NT2/D1 (cell line): ENCODE measurements around the gene CDCP1.
"Not testable (repeated sequence)": the region's sequence is repeated elsewhere in the genome, so short reads cannot be mapped to it uniquely, and the experiment has no call there.

ENCODE experiments used
- DNase-seq: peaks from one replicate; pipeline ENCODE4 v3.0.0-alpha.2; 2011; ENCODE audit warnings: low read depth, low spot score
- H3K27me3 ChIP-seq: 2 replicates; pipeline ENCODE4 v1.6.0; 2011; ENCODE audit warnings: mild to moderate bottlenecking; ENCODE audit not compliant: insufficient read length, insufficient read depth
- H3K36me3 ChIP-seq: 2 replicates; pipeline ENCODE4 v1.6.1; 2011; ENCODE audit warnings: mild to moderate bottlenecking, low read length, mixed read lengths; ENCODE audit not compliant: insufficient read depth, insufficient read length
- H3K4me1 ChIP-seq: 2 replicates; pipeline ENCODE4 v1.5.1; 2011; ENCODE audit not compliant: insufficient read depth, insufficient read length
- H3K4me3 ChIP-seq: 2 replicates; pipeline ENCODE4 v1.5.1; 2011; ENCODE audit warnings: low read depth; ENCODE audit not compliant: insufficient read length
- H3K9ac ChIP-seq: 2 replicates; pipeline ENCODE4 v1.6.0; 2011; ENCODE audit warnings: low read depth; ENCODE audit not compliant: insufficient read length
- H3K9me3 ChIP-seq: 2 replicates; pipeline ENCODE4 v1.5.1; 2011; ENCODE audit warnings: mild to moderate bottlenecking, low read length; ENCODE audit not compliant: insufficient read depth
- SUZ12 ChIP-seq: IDR thresholded peaks from 2 replicates; pipeline ENCODE4 v1.6.1; 2011; ENCODE audit not compliant: insufficient read length, insufficient read depth; ENCODE audit errors: extremely low read depth
- YY1 ChIP-seq: IDR thresholded peaks from 2 replicates; pipeline ENCODE4 v1.6.1; 2011; ENCODE audit not compliant: insufficient read length, insufficient read depth
- ZNF274 ChIP-seq: IDR thresholded peaks from 2 replicates; pipeline ENCODE4 v1.6.1; 2011; ENCODE audit warnings: mild to moderate bottlenecking, low read depth, low read length

The CDCP1 gene

GRCh38 chr3:45143673-45144671, 2.2 kb downstream of the CDCP1 start:
- H3K4me3 ChIP-seq = no peak overlapping the region
- no peaks in the 10 kb centered on the region for H3K9me3 ChIP-seq
- H3K27me3 ChIP-seq = peaks cover 48% of the 10 kb centered on the region
- peaks cover 3% of the 10 kb centered on the region for H3K4me1 ChIP-seq
- no peak overlapping the region for H3K9ac ChIP-seq
- TF ChIP-seq YY1 (no peak), ZNF274 (no peak), SUZ12 (no peak)
- no peaks in the 10 kb centered on the region for H3K36me3 ChIP-seq
- DNase-seq = no peak

- peaks cover 23% of the 10 kb centered on the region for H3K27me3 ChIP-seq
- H3K4me3 ChIP-seq, H3K36me3 ChIP-seq, H3K9me3 ChIP-seq, H3K4me1 ChIP-seq, H3K9ac ChIP-seq, DNase-seq: not testable (repeated sequence)
Measured at GRCh38 chr3:45140770-45141155, 5.4 kb downstream of the CDCP1 start.

- no peak overlapping the region for H3K4me3 ChIP-seq
- DNase-seq = no peak
- TF ChIP-seq YY1 (no peak), SUZ12 (no peak), ZNF274 (no peak)
Measured at GRCh38 chr3:45140141-45140769, 5.9 kb downstream of the CDCP1 start.

DNA sequence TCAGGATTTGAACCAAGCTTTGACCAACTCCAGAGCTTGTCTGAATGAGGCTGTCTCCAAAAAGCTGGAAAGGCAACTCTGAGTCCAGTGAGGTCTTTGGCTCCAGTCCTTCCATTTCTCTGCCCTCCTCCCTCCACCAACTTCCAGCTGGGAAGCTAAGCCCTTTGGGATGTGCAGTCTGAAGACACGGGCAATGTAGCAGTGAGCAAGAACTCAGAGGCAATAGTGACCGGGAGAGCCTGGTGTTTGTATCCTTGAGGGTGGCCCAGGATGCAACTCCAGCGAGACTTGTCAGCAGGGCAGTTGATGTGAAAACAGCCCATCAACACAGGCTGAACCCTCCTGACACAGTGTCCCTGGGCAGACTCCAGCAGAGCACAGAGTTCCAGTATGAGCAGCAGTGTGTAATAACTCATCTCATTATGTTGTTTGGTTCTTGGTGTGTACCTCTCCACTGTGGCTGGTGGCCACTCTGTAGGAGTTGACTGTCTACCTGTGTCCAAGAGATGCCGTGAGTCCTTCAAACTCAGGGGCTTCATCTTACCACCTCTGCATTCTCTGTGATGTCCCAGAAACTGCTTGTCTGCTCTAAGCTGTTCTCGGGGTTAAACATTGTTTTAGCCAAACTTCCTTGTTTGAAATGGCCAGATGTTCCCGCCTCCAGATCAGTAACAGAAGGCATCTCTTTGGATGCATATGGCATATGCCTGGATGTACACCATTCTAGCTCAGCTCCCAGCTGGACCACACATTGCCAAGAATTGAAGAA, 6.6 kb downstream of the CDCP1 start:
- H3K9ac ChIP-seq = no peak overlapping the region
- TF ChIP-seq SUZ12 (no peak), YY1 (no peak), ZNF274 (no peak)
- H3K9me3 ChIP-seq = no peaks in the 10 kb centered on the region
- H3K36me3 ChIP-seq = no peaks in the 10 kb centered on the region
- peaks cover 3% of the 10 kb centered on the region for H3K4me1 ChIP-seq
- DNase-seq = no peak
- H3K4me3 ChIP-seq = no peak overlapping the region
- H3K27me3 ChIP-seq = peaks cover 11% of the 10 kb centered on the region

More at GRCh38 chr3:45140141-45140769, 5.9 kb downstream of the CDCP1 start:
- peaks cover 18% of the 10 kb centered on the region for H3K27me3 ChIP-seq
- H3K9me3 ChIP-seq = no peaks in the 10 kb centered on the region
- H3K36me3 ChIP-seq = no peaks in the 10 kb centered on the region
- peaks cover 3% of the 10 kb centered on the region for H3K4me1 ChIP-seq
- no peak overlapping the region for H3K9ac ChIP-seq

DNA sequence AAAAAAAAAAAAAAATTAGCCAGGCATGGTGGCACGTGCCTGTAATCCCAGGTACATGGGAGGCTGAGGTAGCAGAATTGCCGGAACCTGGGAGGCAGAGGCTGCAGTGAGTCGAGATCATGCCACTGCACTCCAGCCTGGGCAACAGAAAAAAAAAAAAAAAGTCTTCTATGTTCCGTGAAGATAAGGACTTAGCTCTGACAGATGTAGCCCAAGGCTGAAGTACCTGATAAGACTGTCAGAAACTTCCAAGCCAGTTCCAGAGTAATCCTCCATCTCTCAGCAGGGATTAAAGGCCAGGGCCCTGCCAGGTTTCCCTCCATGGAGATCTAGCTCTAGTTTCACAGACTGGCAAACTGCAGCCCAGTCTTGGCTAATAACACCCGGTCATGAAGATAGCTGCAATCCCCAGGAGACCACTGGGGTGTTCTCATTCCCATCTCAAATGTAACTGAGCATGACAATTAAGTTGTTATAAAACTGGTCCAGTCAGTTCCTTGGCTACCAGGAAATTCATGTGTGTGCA, 8.5 kb downstream of the CDCP1 start:
- H3K36me3 ChIP-seq = no peaks in the 10 kb centered on the region
- H3K9ac ChIP-seq = no peak overlapping the region
- DNase-seq = no peak
- TF ChIP-seq YY1 = no peak
- no peak for TF ChIP-seq SUZ12
- H3K9me3 ChIP-seq = no peaks in the 10 kb centered on the region
- H3K4me1 ChIP-seq = peaks cover 5% of the 10 kb centered on the region
- no peak overlapping the region for H3K4me3 ChIP-seq
- no peaks in the 10 kb centered on the region for H3K27me3 ChIP-seq

- Histone ChIP-seq H3K36me3 (no peaks in the 10 kb centered on the region), H3K9ac (no peak overlapping the region), H3K27me3 (no peaks in the 10 kb centered on the region), H3K4me3 (no peak overlapping the region), H3K9me3 (no peaks in the 10 kb centered on the region), H3K4me1 (peaks cover 5% of the 10 kb centered on the region)
- no peak for DNase-seq
- TF ChIP-seq SUZ12 (no peak), YY1 (no peak), ZNF274 (no peak)
Measured at GRCh38 chr3:45135959-45136358, 10.2 kb downstream of the CDCP1 start.
